HepG2 (cell line): ENCODE results near the gene ESYT2. TPM values are rescaled to one million over a fixed set of nuclear protein-coding genes. Genes with fewer than 3 reads are reported as not detected.

Source experiments
- KDM3A ChIP-seq: IDR thresholded peaks from 2 replicates; pipeline ENCODE4 v1.6.1; 2018; ENCODE audit warnings: low read depth, missing compliant biosample characterization
- MTA3 ChIP-seq: sonication (generic); formaldehyde crosslinking; IDR thresholded peaks from 2 replicates; pipeline ENCODE4 v1.4.0; 2020; ENCODE audit warnings: missing genetic modification reagents
- NFAT5 ChIP-seq: sonication (generic); formaldehyde crosslinking; IDR thresholded peaks from 2 replicates; pipeline ENCODE4 v1.4.0; 2020; ENCODE audit warnings: missing genetic modification reagents
- NFIC ChIP-seq: IDR thresholded peaks from 2 replicates; pipeline ENCODE4 v1.6.1; 2012; ENCODE audit warnings: mild to moderate bottlenecking, low read length, inconsistent platforms
- NKX3-1 ChIP-seq: sonication (generic); formaldehyde crosslinking; IDR thresholded peaks from 2 replicates; pipeline ENCODE4 v1.5.0; 2020; ENCODE audit warnings: missing genetic modification reagents
- PAXIP1 ChIP-seq: sonication (generic); formaldehyde crosslinking; conservative IDR thresholded peaks from 2 replicates; pipeline ENCODE4 v1.4.0; 2020; ENCODE audit warnings: mild to moderate bottlenecking, missing genetic modification reagents, moderate library complexity
- RBAK ChIP-seq: sonication (generic); formaldehyde crosslinking; IDR thresholded peaks from 2 replicates; pipeline ENCODE4 v1.5.1; 2020; ENCODE audit warnings: mild to moderate bottlenecking, missing genetic modification reagents
- SKI ChIP-seq: fragments of 450-650 bp; IDR thresholded peaks from one replicate; pipeline ENCODE4 v1.6.1; 2018; ENCODE audit warnings: mild to moderate bottlenecking; ENCODE audit not compliant: partially characterized antibody
- THAP11 ChIP-seq: IDR thresholded peaks from 2 replicates; pipeline ENCODE4 v1.6.1; 2016; ENCODE audit warnings: missing biosample characterization, missing genetic modification reagents
- ZBTB38 ChIP-seq: sonication (generic); formaldehyde crosslinking; IDR thresholded peaks from 2 replicates; pipeline ENCODE4 v1.5.1; 2020; ENCODE audit warnings: mild to moderate bottlenecking, missing genetic modification reagents
- ZHX1 ChIP-seq: sonication (generic); formaldehyde crosslinking; IDR thresholded peaks from 2 replicates; pipeline ENCODE4 v1.8.1; 2022; ENCODE audit warnings: low read depth, mild to moderate bottlenecking, missing genetic modification reagents
- ZIK1 ChIP-seq: sonication (generic); formaldehyde crosslinking; IDR thresholded peaks from 2 replicates; pipeline ENCODE4 v1.5.0; 2020; ENCODE audit warnings: mild to moderate bottlenecking, low read depth, missing genetic modification reagents, borderline replicate concordance
- ZKSCAN8 ChIP-seq: IDR thresholded peaks from 2 replicates; pipeline ENCODE4 v1.6.1; 2016; ENCODE audit warnings: borderline replicate concordance, missing genetic modification reagents, missing compliant biosample characterization
- ZNF230 ChIP-seq: sonication (generic); formaldehyde crosslinking; IDR thresholded peaks from 2 replicates; pipeline ENCODE4 v1.4.0; 2020; ENCODE audit warnings: mild to moderate bottlenecking, missing genetic modification reagents
- polyA plus RNA-seq, 8 experiments: library from polyadenylated mRNA; depleted of rRNA in 3 of 8; stranded (reverse) in 7 of 8; unstranded in 1 of 8; fragments of >200 nt; fragmentation: Illumina TruSeq in 4 of 8; extraction: Trizol in 4 of 8; gene quantifications; 2 replicates each; pipeline versions ENCODE4 v1.2.1 to v1.2.3, GENCODE V29; 2011 to 2016; ENCODE audit warnings: low read depth in 4 of 8, missing spikeins in 1 of 8, mixed read lengths in 1 of 8; ENCODE audit not compliant: insufficient read depth in 1 of 8
- total RNA-seq, 5 experiments: library from RNA; depleted of rRNA; stranded (reverse); fragments of >200 nt; fragmentation: Illumina TruSeq; extraction: Trizol; gene quantifications; 2 replicates each; pipeline ENCODE4 v1.2.3, GENCODE V29; 2016; ENCODE audit warnings: low read depth in 1 of 5

The ESYT2 gene
- total and polyA plus RNA-seq, 2 of the 13 experiments (the other 11 are each of a cell fraction or from before 2014, with no cell fraction given), result 28.5 to 37.3 TPM

GRCh38 chr7:158849768-158850544 lies 20.6 kb upstream of the ESYT2 start (continued):
- TF ChIP-seq ZHX1 (CRISPR knock-in tag) (no peak), ZNF230 (CRISPR knock-in tag) (no peak), NKX3-1 (CRISPR knock-in tag) (no peak), PAXIP1 (no peak; the same call in none of the 2 replicates), THAP11 (no peak), SKI (no peak), RBAK (CRISPR knock-in tag) (no peak), ZIK1 (no peak; the same call in 1 of the 2 replicates), ZKSCAN8 (0 out of 2 replicates have a peak, but pooled peaks have one; percentile 26), MTA3 (CRISPR knock-in tag) (no peak), ZBTB38 (peak; percentile 57; the same call in 1 of the 2 replicates), NFAT5 (CRISPR knock-in tag) (no peak), NFIC (no peak), KDM3A (CRISPR knock-in tag) (no peak)
